SU-DHL-6 (cell line): Measurements from ENCODE around the gene VPS37C.

Experiments used
- H2AFZ ChIP-seq: fragments of 200-600 bp; sonication (generic); 2 replicates; pipeline ENCODE4 v1.6.1; 2014; ENCODE audit warnings: low read depth, mild to moderate bottlenecking, moderate library complexity, mixed read lengths, antibody characterized with exemption, low read length; ENCODE audit not compliant: severe bottlenecking
- H3F3A ChIP-seq: fragments of 200-600 bp; shearing (Covaris generic); 2 replicates; pipeline ENCODE4 v1.6.0; 2016; ENCODE audit warnings: antibody characterized with exemption, mild to moderate bottlenecking; ENCODE audit not compliant: insufficient read depth
- H3K27ac ChIP-seq: fragments of 200-600 bp; sonication (generic); 2 replicates; pipeline ENCODE4 v1.5.1; 2016; ENCODE audit warnings: low read depth, mild to moderate bottlenecking, low read length, moderate library complexity, mixed read lengths
- H3K27me3 ChIP-seq: fragments of 200-600 bp; sonication (generic), shearing (Covaris generic); 2 replicates; pipeline ENCODE4 v1.6.0; 2014; ENCODE audit warnings: mild to moderate bottlenecking, low read length
- H3K36me3 ChIP-seq: fragments of 200-600 bp; sonication (generic); 2 replicates; pipeline ENCODE4 v1.6.1; 2014; ENCODE audit warnings: mild to moderate bottlenecking, low read length, mixed read lengths
- H3K4me2 ChIP-seq: fragments of 300-600, 200-600 bp; shearing (Covaris generic), sonication (generic); 2 replicates; pipeline ENCODE4 v1.6.0; 2014; ENCODE audit warnings: low read length, low read depth, mild to moderate bottlenecking; ENCODE audit not compliant: poor library complexity, severe bottlenecking
- H3K4me3 ChIP-seq: fragments of 200-600 bp; sonication (generic); 2 replicates; pipeline ENCODE4 v1.5.1; 2014; ENCODE audit warnings: antibody characterized with exemption, low read length, mild to moderate bottlenecking, mixed read lengths; ENCODE audit not compliant: insufficient read depth, poor library complexity, severe bottlenecking
- H3K79me2 ChIP-seq: fragments of 200-600 bp; sonication (generic); 2 replicates; pipeline ENCODE4 v1.6.1; 2014; ENCODE audit warnings: mild to moderate bottlenecking, low read length, moderate library complexity; ENCODE audit not compliant: insufficient read depth
- H3K9ac ChIP-seq: fragments of 200-600 bp; sonication (generic); 2 replicates; pipeline ENCODE4 v1.7.0; 2014; ENCODE audit warnings: mild to moderate bottlenecking, low read length
- H3K9me2 ChIP-seq: fragments of 200-600 bp; sonication (generic); replicated peaks from 2 replicates; pipeline ENCODE4 v1.6.1; 2014; ENCODE audit warnings: low read length; ENCODE audit not compliant: insufficient read depth
- H3K9me3 ChIP-seq: fragments of 200-600 bp; sonication (generic); 2 replicates; pipeline ENCODE4 v1.6.1; 2014; ENCODE audit warnings: low read length, mixed read lengths; ENCODE audit not compliant: insufficient read depth
- H4K20me1 ChIP-seq: fragments of 200-600 bp; sonication (generic); 2 replicates; pipeline ENCODE4 v1.6.1; 2014; ENCODE audit warnings: low read depth, mild to moderate bottlenecking, antibody characterized with exemption, low read length, moderate library complexity, mixed read lengths
- CTCF ChIP-seq: fragments of 200-600 bp; sonication (generic); IDR thresholded peaks from one replicate; pipeline ENCODE4 v1.5.1; 2017; ENCODE audit warnings: antibody characterized with exemption, mild to moderate bottlenecking, low read length, moderate library complexity; ENCODE audit not compliant: insufficient read depth, poor library complexity, severe bottlenecking
- EZH2phosphoT487 ChIP-seq: fragments of 200-600 bp; sonication (generic), shearing (Covaris generic); conservative IDR thresholded peaks from 2 replicates; pipeline ENCODE4 v1.6.1; 2018; ENCODE audit warnings: mild to moderate bottlenecking, antibody characterized with exemption, low read length, moderate library complexity, mixed read lengths

VPS37C gene

GRCh38 chr11:61153593-61154095 lies 7.6 kb downstream of the VPS37C start:
- H4K20me1 ChIP-seq, result no peaks in the 10 kb centered on the region
- 0 out of 2 replicates have a peak, but pooled peaks cover 3% of the 10 kb centered on the region for H3F3A ChIP-seq
- H3K79me2 ChIP-seq, result peaks cover 4% of the 10 kb centered on the region; the same call in 1 of the 2 replicates
- no peaks in the 10 kb centered on the region for H3K9me2 ChIP-seq
- no peak overlapping the region for H3K4me2 ChIP-seq
- no peaks in the 10 kb centered on the region for H3K9me3 ChIP-seq
- H2AFZ ChIP-seq, result no peak overlapping the region
- no peak for TF ChIP-seq CTCF
- no peak for TF ChIP-seq EZH2phosphoT487
- H3K27me3 ChIP-seq, result no peaks in the 10 kb centered on the region
- no peak overlapping the region for H3K27ac ChIP-seq
- H3K9ac ChIP-seq, result no peak overlapping the region
- no peak overlapping the region for H3K4me3 ChIP-seq
- no peaks in the 10 kb centered on the region for H3K36me3 ChIP-seq

- H3F3A ChIP-seq, result 0 out of 2 replicates have a peak, but pooled peaks cover 3% of the 10 kb centered on the region
These were observed 8.2 kb downstream of the VPS37C start for GRCh38 chr11:61152816-61153592.

GRCh38 chr11:61151545-61152252 lies 9.5 kb downstream of the VPS37C start:
- Histone ChIP-seq H3K36me3 (no peaks in the 10 kb centered on the region), H3K27me3 (no peaks in the 10 kb centered on the region), H3K4me2 (no peak overlapping the region), H2AFZ (no peak overlapping the region), H3K9me3 (no peaks in the 10 kb centered on the region), H3K9ac (no peak overlapping the region), H4K20me1 (no peaks in the 10 kb centered on the region), H3F3A (no peaks in the 10 kb centered on the region), H3K4me3 (no peak overlapping the region), H3K27ac (no peak overlapping the region), H3K9me2 (no peaks in the 10 kb centered on the region), H3K79me2 (peaks cover 4% of the 10 kb centered on the region; the same call in 1 of the 2 replicates)
- TF ChIP-seq EZH2phosphoT487, result no peak
- TF ChIP-seq CTCF, result no peak

More at GRCh38 chr11:61152816-61153592, 8.2 kb downstream of the VPS37C start:
- no peak overlapping the region for H2AFZ ChIP-seq
- H3K79me2 ChIP-seq, result peaks cover 4% of the 10 kb centered on the region; the same call in 1 of the 2 replicates
- H3K27ac ChIP-seq, result no peak overlapping the region
- no peaks in the 10 kb centered on the region for H3K9me2 ChIP-seq
- H3K36me3 ChIP-seq, result no peaks in the 10 kb centered on the region
- no peak overlapping the region for H3K9ac ChIP-seq
- no peaks in the 10 kb centered on the region for H4K20me1 ChIP-seq
- no peak overlapping the region for H3K4me2 ChIP-seq
- H3K27me3 ChIP-seq, result no peaks in the 10 kb centered on the region
- no peak for TF ChIP-seq EZH2phosphoT487
- no peak for TF ChIP-seq CTCF
- H3K4me3 ChIP-seq, result no peak overlapping the region
- no peaks in the 10 kb centered on the region for H3K9me3 ChIP-seq
